ENCODE data around the gene MPI. TPM values are rescaled to one million over a fixed set of nuclear protein-coding genes. Genes with fewer than 3 reads are reported as not detected.

Gene MPI, protein sequence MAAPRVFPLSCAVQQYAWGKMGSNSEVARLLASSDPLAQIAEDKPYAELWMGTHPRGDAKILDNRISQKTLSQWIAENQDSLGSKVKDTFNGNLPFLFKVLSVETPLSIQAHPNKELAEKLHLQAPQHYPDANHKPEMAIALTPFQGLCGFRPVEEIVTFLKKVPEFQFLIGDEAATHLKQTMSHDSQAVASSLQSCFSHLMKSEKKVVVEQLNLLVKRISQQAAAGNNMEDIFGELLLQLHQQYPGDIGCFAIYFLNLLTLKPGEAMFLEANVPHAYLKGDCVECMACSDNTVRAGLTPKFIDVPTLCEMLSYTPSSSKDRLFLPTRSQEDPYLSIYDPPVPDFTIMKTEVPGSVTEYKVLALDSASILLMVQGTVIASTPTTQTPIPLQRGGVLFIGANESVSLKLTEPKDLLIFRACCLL
- 10 to 100 TPM; 45.6 to 65.5 TPM for total RNA-seq

DNA sequence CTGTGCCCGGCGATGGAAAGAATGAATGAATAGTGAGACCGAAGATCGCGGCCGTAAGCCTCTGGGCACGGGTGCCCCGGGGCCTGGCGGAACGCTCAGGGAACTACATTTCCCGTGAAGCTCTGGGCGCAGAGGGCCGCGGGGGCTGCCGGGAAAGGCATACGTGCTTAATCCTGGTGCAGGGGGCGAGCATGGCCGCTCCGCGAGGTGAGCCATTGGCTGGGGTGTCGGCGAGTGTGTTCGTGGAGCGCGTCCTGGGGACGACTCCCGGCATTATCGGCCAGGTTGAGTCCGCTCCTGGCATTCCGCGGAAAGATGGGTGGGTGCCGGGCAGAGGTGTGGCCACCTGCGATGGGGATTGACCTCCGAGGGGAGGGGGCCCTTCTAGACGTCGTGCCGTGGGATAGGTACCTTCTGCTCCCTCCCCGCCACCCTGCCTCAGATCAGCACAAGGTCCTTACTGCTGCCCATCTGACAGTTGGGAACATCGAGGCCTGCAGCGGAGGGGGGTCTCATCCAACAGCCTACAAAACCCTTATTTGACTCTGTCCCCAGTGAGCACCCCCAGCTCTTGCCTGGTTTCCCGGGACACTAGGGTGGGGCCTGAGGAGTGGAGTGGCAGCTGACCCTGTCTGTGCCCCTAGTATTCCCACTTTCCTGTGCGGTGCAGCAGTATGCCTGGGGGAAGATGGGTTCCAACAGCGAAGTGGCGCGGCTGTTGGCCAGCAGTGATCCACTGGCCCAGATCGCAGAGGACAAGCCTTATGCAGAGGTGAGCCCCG lies at the start of gene MPI:
Gene MPI (plus strand): TSS at position 160 of the 782 bp plus-strand sequence. CDS start 32 bp downstream, at position 192.
- H3K36me3 ChIP-seq, result peaks cover 6% of the 10 kb centered on the region
- peaks cover 12 to 18% of the 10 kb centered on the region in 2 donors for H3K4me1 ChIP-seq (ENCODE audit: control insufficient read depth in 1 of 2, low read depth in 2 of 2)
- H3K4me3 ChIP-seq, result peak within 1 kb of the TSS; percentile 92
- H3K27me3 ChIP-seq (replicated peaks; ENCODE audit: insufficient read depth), result no peaks in the 10 kb centered on the region
- no peaks in the 10 kb centered on the region for H3K9me3 ChIP-seq
- TF ChIP-seq, protein P1, sequence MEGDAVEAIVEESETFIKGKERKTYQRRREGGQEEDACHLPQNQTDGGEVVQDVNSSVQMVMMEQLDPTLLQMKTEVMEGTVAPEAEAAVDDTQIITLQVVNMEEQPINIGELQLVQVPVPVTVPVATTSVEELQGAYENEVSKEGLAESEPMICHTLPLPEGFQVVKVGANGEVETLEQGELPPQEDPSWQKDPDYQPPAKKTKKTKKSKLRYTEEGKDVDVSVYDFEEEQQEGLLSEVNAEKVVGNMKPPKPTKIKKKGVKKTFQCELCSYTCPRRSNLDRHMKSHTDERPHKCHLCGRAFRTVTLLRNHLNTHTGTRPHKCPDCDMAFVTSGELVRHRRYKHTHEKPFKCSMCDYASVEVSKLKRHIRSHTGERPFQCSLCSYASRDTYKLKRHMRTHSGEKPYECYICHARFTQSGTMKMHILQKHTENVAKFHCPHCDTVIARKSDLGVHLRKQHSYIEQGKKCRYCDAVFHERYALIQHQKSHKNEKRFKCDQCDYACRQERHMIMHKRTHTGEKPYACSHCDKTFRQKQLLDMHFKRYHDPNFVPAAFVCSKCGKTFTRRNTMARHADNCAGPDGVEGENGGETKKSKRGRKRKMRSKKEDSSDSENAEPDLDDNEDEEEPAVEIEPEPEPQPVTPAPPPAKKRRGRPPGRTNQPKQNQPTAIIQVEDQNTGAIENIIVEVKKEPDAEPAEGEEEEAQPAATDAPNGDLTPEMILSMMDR (IDR thresholded peaks at IDR 0.05), result peak; percentile 43
- ATAC-seq (ENCODE audit: insufficient number of reproducible peaks, low FRiP score, low read depth) (no peak), DNase-seq (ENCODE audit: low spot score) (peak; percentile 49)
- H3K27ac ChIP-seq, result peak within 1 kb of the TSS; percentile 57 to 71

DNA sequence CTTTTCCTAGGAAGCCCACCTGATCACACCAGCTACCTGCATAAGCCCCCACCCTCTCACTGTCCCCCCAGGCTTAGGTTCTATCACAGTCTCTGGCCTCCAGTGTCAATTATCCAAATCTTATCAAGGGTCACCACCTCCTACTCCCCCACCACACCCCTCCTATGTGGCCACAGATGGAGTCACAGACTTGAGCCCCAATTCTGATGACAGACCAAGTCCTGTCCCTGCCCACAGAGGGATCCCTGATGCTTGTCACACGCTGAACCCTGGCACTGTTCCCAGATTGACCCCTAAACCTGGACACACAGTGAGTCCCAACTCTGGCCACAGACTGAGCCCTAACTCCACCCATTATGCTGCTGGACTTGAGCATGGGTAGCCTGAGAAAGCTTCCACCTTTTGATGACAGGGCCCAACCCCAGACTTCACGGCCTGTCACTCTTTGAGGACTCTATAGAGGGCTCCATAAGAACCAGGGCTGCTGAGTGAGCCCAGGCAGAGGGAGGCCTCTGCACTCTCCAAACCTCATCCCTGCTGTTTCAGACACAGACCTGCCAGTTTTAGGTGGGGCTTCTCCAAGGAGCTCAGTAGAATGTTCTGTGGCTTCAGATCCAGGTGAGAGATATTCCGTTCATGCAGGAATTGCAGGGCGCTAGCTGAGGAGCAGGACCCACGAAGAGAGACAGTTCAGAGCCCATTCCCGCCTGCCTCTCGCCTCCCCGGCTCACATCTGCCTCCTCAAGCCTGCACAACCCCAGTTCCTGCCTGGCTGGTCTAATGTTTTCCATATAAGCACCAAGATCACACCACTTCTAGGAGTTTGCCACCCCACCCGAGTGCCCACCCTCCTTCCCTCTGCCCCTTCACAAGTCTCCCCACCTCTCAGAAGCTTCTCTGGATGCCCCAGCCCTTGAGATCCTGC lies 48.7 kb upstream of the MPI start:
- no peak overlapping the region for H3K27ac ChIP-seq
- no peaks in the 10 kb centered on the region for H3K9me3 ChIP-seq
- no peaks in the 10 kb centered on the region for H3K27me3 ChIP-seq (replicated peaks; ENCODE audit: insufficient read depth)
- H3K4me3 ChIP-seq, result no peak overlapping the region
- peaks cover 3% of the 10 kb centered on the region for H3K36me3 ChIP-seq
- DNase-seq (ENCODE audit: low spot score) (no peak), ATAC-seq (ENCODE audit: insufficient number of reproducible peaks, low FRiP score, low read depth) (no peak)
- TF ChIP-seq, protein P1 (IDR thresholded peaks at IDR 0.05), result no peak
- peaks cover 11 to 19% of the 10 kb centered on the region in 2 donors for H3K4me1 ChIP-seq (ENCODE audit: control insufficient read depth in 1 of 2, low read depth in 2 of 2)

DNA sequence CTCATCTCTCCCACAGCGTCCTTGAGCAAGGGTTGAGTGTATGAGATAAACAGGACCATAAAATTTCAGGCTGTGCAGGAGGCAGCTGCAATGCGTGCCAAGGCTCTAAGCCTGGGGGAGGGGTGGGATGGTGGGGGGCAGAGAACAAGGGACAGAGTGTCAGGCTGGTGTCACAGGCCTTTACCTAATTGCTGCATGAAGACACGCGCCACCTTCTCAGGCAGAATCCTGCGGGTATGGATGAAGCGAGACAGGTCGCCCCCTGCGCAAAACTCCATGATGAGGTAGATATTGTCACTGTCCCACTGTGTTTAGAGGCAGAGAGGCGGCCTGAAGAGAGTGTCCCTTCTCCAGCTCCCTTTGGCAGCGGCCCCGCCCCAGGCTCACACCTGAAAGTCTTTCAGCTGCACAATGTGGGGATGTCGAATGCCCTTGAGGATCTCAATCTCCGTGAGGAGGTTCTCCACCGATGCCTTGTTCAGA lies 47.9 kb upstream of the MPI start:
- TF ChIP-seq, protein P1 (IDR thresholded peaks at IDR 0.05), result no peak
- ATAC-seq (ENCODE audit: insufficient number of reproducible peaks, low FRiP score, low read depth) (no peak), DNase-seq (ENCODE audit: low spot score) (no peak)
- H3K27ac ChIP-seq, result no peak overlapping the region
- H3K4me1 ChIP-seq (ENCODE audit: control insufficient read depth in 1 of 2, low read depth in 2 of 2), result peaks cover 11 to 19% of the 10 kb centered on the region in 2 donors
- no peaks in the 10 kb centered on the region for H3K9me3 ChIP-seq
- H3K4me3 ChIP-seq, result peak overlapping the region; percentile 96
- H3K27me3 ChIP-seq (replicated peaks; ENCODE audit: insufficient read depth), result no peaks in the 10 kb centered on the region
- H3K36me3 ChIP-seq, result peaks cover 3% of the 10 kb centered on the region

DNA sequence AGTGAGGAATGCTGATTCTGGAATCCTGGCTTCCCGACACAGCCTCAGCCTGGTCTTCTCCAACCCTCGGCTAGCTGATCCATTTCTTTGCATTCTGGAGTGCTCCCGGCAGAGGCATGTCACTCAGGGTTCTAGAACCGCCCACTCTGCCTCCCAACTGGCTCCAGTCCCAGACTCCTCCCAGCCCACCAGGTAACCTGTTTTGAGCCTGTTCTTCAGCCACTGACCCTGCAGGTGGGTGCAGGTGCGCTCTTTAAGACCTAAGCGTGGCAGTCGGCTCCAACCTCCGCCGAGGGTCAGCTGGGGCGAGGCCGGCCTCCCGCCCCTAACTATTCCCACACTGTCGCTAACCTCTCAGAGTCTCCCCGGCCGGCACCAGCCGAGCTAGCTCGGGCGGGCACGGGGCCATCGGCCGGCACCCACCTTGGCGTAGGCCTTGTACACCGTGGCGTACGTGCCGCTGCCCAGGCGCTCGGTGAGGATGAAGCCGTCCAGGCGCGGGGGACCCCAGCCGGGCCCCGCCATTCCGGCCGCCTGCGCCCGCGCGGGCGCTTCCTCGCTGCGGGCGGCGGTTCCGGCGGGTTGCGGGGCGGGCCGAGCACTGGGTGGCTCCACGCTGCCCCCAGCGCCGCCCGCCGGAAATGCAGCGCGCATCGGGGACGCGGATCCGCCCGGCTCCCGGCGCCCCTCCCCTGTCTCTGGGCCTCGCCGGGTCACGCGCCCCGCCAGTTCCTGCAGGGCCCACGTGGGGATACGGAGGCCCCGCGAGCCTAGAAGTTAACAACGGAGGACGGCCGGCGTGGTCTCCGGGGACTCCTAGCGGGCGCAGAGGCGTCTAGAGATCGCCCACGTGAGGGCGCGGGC lies 47.0 kb upstream of the MPI start, which contains the start of gene ULK3:
Gene ULK3 (minus strand): TSS at position 576 of the 864 bp plus-strand sequence. CDS start 51 bp downstream, at position 525.
- TF ChIP-seq, protein P1 (IDR thresholded peaks at IDR 0.05), result peak; percentile 78
- no peaks in the 10 kb centered on the region for H3K27me3 ChIP-seq (replicated peaks; ENCODE audit: insufficient read depth)
- H3K4me3 ChIP-seq, result peak within 1 kb of the TSS; percentile 96
- no peaks in the 10 kb centered on the region for H3K9me3 ChIP-seq
- peak within 1 kb of the TSS; percentile 73 to 76 for H3K27ac ChIP-seq
- peak; percentile 86 for ATAC-seq (ENCODE audit: insufficient number of reproducible peaks, low FRiP score, low read depth)
- peaks cover 7% of the 10 kb centered on the region for H3K36me3 ChIP-seq
- H3K4me1 ChIP-seq (ENCODE audit: control insufficient read depth in 1 of 2, low read depth in 2 of 2), result peaks cover 11 to 19% of the 10 kb centered on the region in 2 donors
- peak; percentile 58 for DNase-seq (ENCODE audit: low spot score)
